Adipose tissue (tissue), 3 donors: ENCODE data around the gene PRUNE2. TPM values are rescaled to one million over a fixed set of nuclear protein-coding genes. Genes with fewer than 3 reads are reported as not detected.
"Not testable (repeated sequence)": the region's sequence is repeated elsewhere in the genome, so short reads cannot be mapped to it uniquely, and the experiment has no call there.

Source experiments
- H3K27ac ChIP-seq: one replicate; pipeline ENCODE4 v1.5.1; 2013; ENCODE audit warnings: low read depth, low read length
- WGBS, 3 donors: extraction: QIAGEN DNeasy Blood & Tissue Kit; methylation state at CpG; one replicate each; pipeline ENCODE4 v1.1.7; 2013; 5-methylcytosine and 5-hydroxymethylcytosine counted together
- polyA plus RNA-seq, 3 donors: library from polyadenylated mRNA; stranded (reverse); fragments of 200-250 nt; gene quantifications; one replicate each; pipeline ENCODE4 v1.2.3, GENCODE V29; 2013
- donor health status: healthy with polysubstance abuse.
- donor health status: Bipolar disorder and iron deficiency.
- donor health status: healthy.

The PRUNE2 gene
- polyA plus RNA-seq, 3 donors = 1.4 to 6.6 (median 3.5) TPM

- 8 to 14% (median 9%) methylated on average over 13 of the region's 13 CpGs for WGBS, 3 donors
- H3K27ac ChIP-seq = no peak overlapping the region
Observed at GRCh38 chr9:76691517-76692313, 214.2 kb downstream of the PRUNE2 start.

- 82 to 87% (median 85%) methylated on average over 5 of the region's 5 CpGs for WGBS, 3 donors
- no peak overlapping the region for H3K27ac ChIP-seq
Observed at GRCh38 chr9:76690973-76691370, 214.9 kb downstream of the PRUNE2 start.

GRCh38 chr9:76690246-76690972 is 215.5 kb downstream of the PRUNE2 start:
- 78 to 90% (median 85%) methylated on average over 1 of the region's 1 CpG for WGBS, 3 donors
- no peak overlapping the region for H3K27ac ChIP-seq

- WGBS, 3 donors = 48 to 61% (median 55%) methylated on average over 3 of the region's 3 CpGs
- H3K27ac ChIP-seq = no peak overlapping the region
Observed at GRCh38 chr9:76688471-76689238, 217.3 kb downstream of the PRUNE2 start.

- 66 to 86% (median 73%) methylated on average over 4 of the region's 4 CpGs for WGBS, 3 donors
- no peak overlapping the region for H3K27ac ChIP-seq
Observed at GRCh38 chr9:76687861-76688391, 218.0 kb downstream of the PRUNE2 start.

- WGBS, 3 donors = 71 to 72% (median 71%) methylated on average over 4 of the region's 4 CpGs
- no peak overlapping the region for H3K27ac ChIP-seq
Observed at GRCh38 chr9:76686756-76687155, 219.2 kb downstream of the PRUNE2 start.

- WGBS, 3 donors = 67 to 80% (median 73%) methylated on average over 5 of the region's 5 CpGs
- no peak overlapping the region for H3K27ac ChIP-seq
Observed at GRCh38 chr9:76684213-76684612, 221.7 kb downstream of the PRUNE2 start.

- no peak overlapping the region for H3K27ac ChIP-seq
- 51 to 67% (median 61%) methylated on average over 2 of the region's 2 CpGs for WGBS, 3 donors
Observed at GRCh38 chr9:76681556-76681955, 224.4 kb downstream of the PRUNE2 start.

GRCh38 chr9:76680716-76681425 is 225.0 kb downstream of the PRUNE2 start:
- no peak overlapping the region for H3K27ac ChIP-seq
- WGBS, 3 donors = 83 to 89% (median 83%) methylated on average over 10 of the region's 10 CpGs

GRCh38 chr9:76677481-76678055 is 228.3 kb downstream of the PRUNE2 start:
- H3K27ac ChIP-seq = no peak overlapping the region
- WGBS, 3 donors = 52 to 67% (median 62%) methylated on average over 15 of the region's 15 CpGs

- no peak overlapping the region for H3K27ac ChIP-seq
Observed at GRCh38 chr9:76676857-76677256, 229.1 kb downstream of the PRUNE2 start.

GRCh38 chr9:76667521-76667957 is 238.4 kb downstream of the PRUNE2 start:
- no peak overlapping the region for H3K27ac ChIP-seq
- WGBS, 3 donors = 21 to 35% (median 33%) methylated on average over 1 of the region's 1 CpG

More at GRCh38 chr9:76676857-76677256, 229.1 kb downstream of the PRUNE2 start:
- WGBS, 3 donors = 75 to 81% (median 79%) methylated on average over 4 of the region's 4 CpGs

GRCh38 chr9:76665966-76666365 is 239.9 kb downstream of the PRUNE2 start:
- not testable (repeated sequence) for H3K27ac ChIP-seq
- 65 to 77% (median 72%) methylated on average over 11 of the region's 11 CpGs for WGBS, 3 donors

GRCh38 chr9:76665458-76665857 is 240.5 kb downstream of the PRUNE2 start:
- 81 to 91% (median 88%) methylated on average over 5 of the region's 5 CpGs for WGBS, 3 donors
- no peak overlapping the region for H3K27ac ChIP-seq

GRCh38 chr9:76664120-76664519 is 241.8 kb downstream of the PRUNE2 start:
- 52 to 92% (median 55%) methylated on average over 1 of the region's 1 CpG for WGBS, 3 donors
- H3K27ac ChIP-seq = no peak overlapping the region

GRCh38 chr9:76662476-76663281 is 243.2 kb downstream of the PRUNE2 start:
- WGBS, 3 donors = 31 to 43% (median 35%) methylated on average over 6 of the region's 6 CpGs
- H3K27ac ChIP-seq = no peak overlapping the region
